Stimulated activated naive CD8-positive, alpha-beta T cell treated with anti-CD3 and anti-CD28 coated beads, Interleukin-15, Interleukin-2, amounts not matched to agents 100 ng/mL and 50 ng/mL, for 24 hours (primary cell): ENCODE data around the gene MOSPD2.
A peak's percentile ranks its signal among the peaks of the same experiment; 100 is the strongest.

ENCODE experiments used
- H3K27ac Mint-ChIP-seq: one replicate; pipeline ENCODE4 v1.8.0; 2021; ENCODE audit warnings: mild to moderate bottlenecking, mixed read lengths
- H3K27me3 Mint-ChIP-seq: one replicate; pipeline ENCODE4 v1.8.0; 2021; ENCODE audit warnings: mixed read lengths
- H3K36me3 Mint-ChIP-seq: one replicate; pipeline ENCODE4 v1.8.0; 2021; ENCODE audit warnings: low read depth, mixed read lengths
- H3K4me1 Mint-ChIP-seq: one replicate; pipeline ENCODE4 v1.8.0; 2021; ENCODE audit warnings: low read depth, mixed read lengths
- H3K4me3 Mint-ChIP-seq: one replicate; pipeline ENCODE4 v1.8.0; 2021; ENCODE audit warnings: mild to moderate bottlenecking, mixed read lengths
- H3K9me3 Mint-ChIP-seq: one replicate; pipeline ENCODE4 v1.8.0; 2021; ENCODE audit warnings: mixed read lengths

MOSPD2 gene

DNA sequence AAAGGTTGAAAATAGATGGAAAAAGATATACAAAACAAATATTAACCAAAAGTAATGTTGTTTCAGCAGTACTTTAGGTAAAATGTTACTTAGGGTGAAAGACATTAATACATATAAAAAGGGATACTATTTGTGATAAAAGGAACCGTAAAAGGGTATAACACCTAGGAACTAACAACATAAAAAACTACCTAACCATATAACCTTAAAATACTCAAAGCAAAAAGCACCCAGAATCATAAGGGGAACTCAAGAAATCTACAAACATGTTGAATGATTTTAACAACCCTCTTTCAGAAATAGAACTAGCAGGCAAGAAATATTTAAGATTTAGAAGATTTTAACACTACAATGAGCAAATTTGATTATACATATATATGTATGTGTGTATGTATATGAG is 11.5 kb downstream of the MOSPD2 start:
- Mint-ChIP-seq H3K27ac (peak overlapping the region; percentile 91), H3K9me3 (no peaks in the 10 kb centered on the region), H3K4me3 (no peak overlapping the region), H3K27me3 (no peaks in the 10 kb centered on the region), H3K4me1 (peaks cover 30% of the 10 kb centered on the region), H3K36me3 (peaks cover 4% of the 10 kb centered on the region)

DNA sequence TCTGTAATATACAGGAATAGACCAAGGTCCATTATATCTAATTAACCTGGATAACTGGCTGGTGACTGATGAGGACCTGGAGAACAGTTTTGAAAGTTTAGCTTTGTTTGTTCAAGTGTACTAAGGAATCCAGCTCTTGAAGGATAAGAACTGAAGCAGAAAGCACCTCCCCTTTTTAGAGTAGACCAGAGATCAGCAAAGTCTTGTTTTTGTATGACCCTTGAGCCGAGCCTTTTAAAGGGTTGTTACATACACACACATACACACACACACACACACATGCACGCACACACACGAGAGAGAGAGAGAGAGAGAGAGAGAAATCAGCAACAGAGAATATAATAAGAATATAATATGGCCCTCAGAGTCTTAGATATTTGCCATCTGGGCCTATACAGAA is 13.0 kb downstream of the MOSPD2 start:
- peaks cover 4% of the 10 kb centered on the region for H3K36me3 Mint-ChIP-seq
- peaks cover 27% of the 10 kb centered on the region for H3K4me1 Mint-ChIP-seq
- H3K9me3 Mint-ChIP-seq = no peaks in the 10 kb centered on the region
- H3K27ac Mint-ChIP-seq = peak overlapping the region; percentile 36
- H3K27me3 Mint-ChIP-seq = no peaks in the 10 kb centered on the region
- H3K4me3 Mint-ChIP-seq = no peak overlapping the region

- H3K4me3 Mint-ChIP-seq = no peak overlapping the region
- no peak overlapping the region for H3K27ac Mint-ChIP-seq
- no peaks in the 10 kb centered on the region for H3K27me3 Mint-ChIP-seq
- H3K9me3 Mint-ChIP-seq = no peaks in the 10 kb centered on the region
- H3K4me1 Mint-ChIP-seq = peaks cover 13% of the 10 kb centered on the region
- H3K36me3 Mint-ChIP-seq = peaks cover 28% of the 10 kb centered on the region
These were observed 23.1 kb downstream of the MOSPD2 start for GRCh38 chrX:14896273-14896672.

- H3K36me3 Mint-ChIP-seq = peaks cover 27% of the 10 kb centered on the region
- H3K4me3 Mint-ChIP-seq = no peak overlapping the region
- H3K27ac Mint-ChIP-seq = no peak overlapping the region
- no peaks in the 10 kb centered on the region for H3K9me3 Mint-ChIP-seq
- H3K4me1 Mint-ChIP-seq = peaks cover 13% of the 10 kb centered on the region
- no peaks in the 10 kb centered on the region for H3K27me3 Mint-ChIP-seq
These were observed 23.8 kb downstream of the MOSPD2 start for GRCh38 chrX:14897042-14897441.

- Mint-ChIP-seq H3K36me3 (peaks cover 37% of the 10 kb centered on the region), H3K27ac (peak overlapping the region; percentile 81), H3K4me1 (peaks cover 13% of the 10 kb centered on the region)
These were observed 26.4 kb downstream of the MOSPD2 start for GRCh38 chrX:14899607-14900006.

GRCh38 chrX:14902537-14902936 is 29.3 kb downstream of the MOSPD2 start:
- no peaks in the 10 kb centered on the region for H3K9me3 Mint-ChIP-seq
- H3K4me1 Mint-ChIP-seq = peaks cover 8% of the 10 kb centered on the region
- H3K27me3 Mint-ChIP-seq = no peaks in the 10 kb centered on the region

More at GRCh38 chrX:14899607-14900006, 26.4 kb downstream of the MOSPD2 start:
- no peaks in the 10 kb centered on the region for H3K9me3 Mint-ChIP-seq
- H3K27me3 Mint-ChIP-seq = no peaks in the 10 kb centered on the region
- H3K4me3 Mint-ChIP-seq = no peak overlapping the region

DNA sequence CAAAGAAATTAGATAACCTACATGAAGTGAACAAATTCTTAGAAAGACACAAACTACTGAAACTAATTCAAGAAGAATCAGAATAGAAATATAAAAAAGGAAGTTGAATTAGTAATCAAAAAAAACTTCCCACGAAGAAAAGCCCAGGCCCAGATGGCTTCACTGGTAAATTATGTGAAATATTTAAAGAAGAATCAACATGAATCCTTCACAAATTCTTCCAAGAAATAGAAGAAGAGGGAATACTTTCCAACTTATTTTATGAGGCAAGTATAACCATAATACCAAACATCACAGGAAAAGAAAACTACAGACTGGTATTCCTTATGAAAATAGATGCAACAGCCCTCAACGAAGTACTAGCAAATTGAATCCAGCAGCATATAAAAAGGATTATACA is 30.7 kb downstream of the MOSPD2 start:
- H3K27ac Mint-ChIP-seq = no peak overlapping the region
- no peak overlapping the region for H3K4me3 Mint-ChIP-seq
- no peaks in the 10 kb centered on the region for H3K27me3 Mint-ChIP-seq
- peaks cover 7% of the 10 kb centered on the region for H3K4me1 Mint-ChIP-seq
- H3K9me3 Mint-ChIP-seq = no peaks in the 10 kb centered on the region
- peaks cover 22% of the 10 kb centered on the region for H3K36me3 Mint-ChIP-seq

More at GRCh38 chrX:14902537-14902936, 29.3 kb downstream of the MOSPD2 start:
- H3K27ac Mint-ChIP-seq = no peak overlapping the region
- no peak overlapping the region for H3K4me3 Mint-ChIP-seq
- peaks cover 22% of the 10 kb centered on the region for H3K36me3 Mint-ChIP-seq

- no peak overlapping the region for H3K27ac Mint-ChIP-seq
- no peak overlapping the region for H3K4me3 Mint-ChIP-seq
- H3K4me1 Mint-ChIP-seq = no peaks in the 10 kb centered on the region
- H3K9me3 Mint-ChIP-seq = no peaks in the 10 kb centered on the region
- no peaks in the 10 kb centered on the region for H3K27me3 Mint-ChIP-seq
- peaks cover 42% of the 10 kb centered on the region for H3K36me3 Mint-ChIP-seq
These were observed 40.0 kb downstream of the MOSPD2 start for GRCh38 chrX:14913241-14913640.

- Mint-ChIP-seq H3K27me3 (no peaks in the 10 kb centered on the region), H3K27ac (no peak overlapping the region), H3K36me3 (peaks cover 36% of the 10 kb centered on the region), H3K4me3 (no peak overlapping the region), H3K4me1 (no peaks in the 10 kb centered on the region), H3K9me3 (no peaks in the 10 kb centered on the region)
These were observed 42.4 kb downstream of the MOSPD2 start for GRCh38 chrX:14915596-14915995.

GRCh38 chrX:14916017-14916674 is 42.9 kb downstream of the MOSPD2 start:
- no peaks in the 10 kb centered on the region for H3K27me3 Mint-ChIP-seq
- no peaks in the 10 kb centered on the region for H3K4me1 Mint-ChIP-seq
- H3K27ac Mint-ChIP-seq = no peak overlapping the region
- no peaks in the 10 kb centered on the region for H3K9me3 Mint-ChIP-seq
- no peak overlapping the region for H3K4me3 Mint-ChIP-seq
- peaks cover 31% of the 10 kb centered on the region for H3K36me3 Mint-ChIP-seq

DNA sequence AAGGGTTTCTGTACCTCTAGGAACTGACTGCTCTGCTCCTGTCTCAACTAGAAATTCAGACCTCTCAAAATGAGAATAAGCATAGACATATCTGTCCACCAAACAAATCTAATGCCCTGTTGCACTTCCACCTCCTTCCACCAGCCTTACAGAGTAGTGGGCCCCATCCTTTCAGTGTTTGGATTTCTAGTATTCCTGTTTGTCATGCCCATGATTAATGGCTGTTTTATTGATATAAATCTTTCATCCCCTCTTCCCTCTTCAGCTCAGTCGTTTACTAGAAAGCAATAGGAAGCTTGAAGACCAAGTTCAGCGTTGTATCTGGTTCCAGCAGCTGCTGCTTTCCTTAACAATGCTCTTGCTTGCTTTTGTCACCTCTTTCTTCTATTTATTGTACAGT is 46.2 kb downstream of the MOSPD2 start:
- Mint-ChIP-seq H3K4me1 (no peaks in the 10 kb centered on the region), H3K27ac (no peak overlapping the region), H3K4me3 (no peak overlapping the region), H3K27me3 (no peaks in the 10 kb centered on the region), H3K36me3 (peaks cover 19% of the 10 kb centered on the region), H3K9me3 (no peaks in the 10 kb centered on the region)

DNA sequence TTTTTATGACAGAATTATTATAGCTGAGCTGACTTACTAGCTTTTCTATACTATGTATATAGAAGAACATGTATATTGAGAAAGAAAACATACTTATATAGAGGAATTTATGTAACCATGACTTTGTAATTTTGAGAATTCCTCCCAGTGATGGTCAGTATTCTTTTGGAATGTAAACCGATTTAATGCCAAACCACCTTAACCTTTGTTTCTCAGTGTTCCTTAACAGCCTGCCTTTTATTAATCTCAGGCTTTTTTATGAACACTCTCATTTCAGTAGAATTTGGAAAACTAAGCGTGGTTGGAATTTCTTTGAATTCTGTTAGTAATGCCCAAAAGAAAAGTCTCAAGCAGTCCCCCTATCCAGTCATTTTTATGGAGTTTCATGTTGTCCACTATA is 47.0 kb downstream of the MOSPD2 start:
- Mint-ChIP-seq H3K4me1 (no peaks in the 10 kb centered on the region), H3K27ac (no peak overlapping the region), H3K27me3 (no peaks in the 10 kb centered on the region), H3K4me3 (no peak overlapping the region), H3K9me3 (no peaks in the 10 kb centered on the region), H3K36me3 (peaks cover 19% of the 10 kb centered on the region)

DNA sequence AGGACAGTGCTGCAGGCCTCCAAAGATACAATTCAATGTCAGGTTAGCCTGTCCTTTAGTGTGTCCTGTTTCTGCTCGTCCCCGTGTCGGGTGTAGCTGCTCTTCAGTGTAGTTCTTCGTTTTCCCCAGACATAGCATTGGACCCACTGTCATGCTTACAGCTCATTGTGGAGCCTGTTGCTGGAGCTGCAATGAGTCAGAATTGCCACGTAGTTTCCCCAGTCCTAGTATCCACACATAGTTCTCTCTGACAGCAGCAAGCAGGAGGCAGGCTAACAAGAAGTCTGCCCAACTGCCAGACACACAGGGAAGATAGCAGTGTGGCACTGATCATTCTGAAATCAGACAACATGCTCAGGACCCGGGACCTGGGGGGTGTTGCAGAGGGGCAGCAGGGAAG is 49.2 kb downstream of the MOSPD2 start:
- Mint-ChIP-seq H3K9me3 (no peaks in the 10 kb centered on the region), H3K36me3 (peaks cover 8% of the 10 kb centered on the region), H3K4me1 (no peaks in the 10 kb centered on the region), H3K27ac (no peak overlapping the region), H3K27me3 (no peaks in the 10 kb centered on the region), H3K4me3 (no peak overlapping the region)

GRCh38 chrX:14923761-14924160 is 50.5 kb downstream of the MOSPD2 start:
- Mint-ChIP-seq H3K36me3 (peaks cover 3% of the 10 kb centered on the region), H3K27ac (no peak overlapping the region), H3K4me3 (no peak overlapping the region), H3K9me3 (no peaks in the 10 kb centered on the region), H3K27me3 (no peaks in the 10 kb centered on the region), H3K4me1 (no peaks in the 10 kb centered on the region)

DNA sequence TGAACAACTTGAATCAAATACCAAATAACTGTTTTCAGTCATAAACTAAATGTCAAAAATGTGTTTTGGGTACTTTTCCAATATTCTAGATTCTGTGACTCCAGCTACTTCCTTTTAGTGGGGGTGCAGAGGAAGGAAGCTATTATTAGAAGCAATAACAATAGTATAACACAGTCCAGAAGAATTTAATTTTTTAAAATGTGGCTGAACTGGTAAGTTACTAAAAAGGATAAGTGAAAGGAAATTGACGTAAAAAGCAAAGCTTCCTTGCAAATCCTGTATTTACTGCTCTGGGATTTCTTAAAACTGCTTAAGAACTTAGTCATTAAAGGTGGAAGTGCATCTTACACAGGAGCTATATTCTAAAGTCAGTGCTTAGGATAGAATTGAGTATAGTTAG is 53.2 kb downstream of the MOSPD2 start:
- Mint-ChIP-seq H3K9me3 (no peaks in the 10 kb centered on the region), H3K4me1 (no peaks in the 10 kb centered on the region), H3K36me3 (no peaks in the 10 kb centered on the region), H3K27me3 (no peaks in the 10 kb centered on the region), H3K4me3 (no peak overlapping the region), H3K27ac (no peak overlapping the region)

- Mint-ChIP-seq H3K9me3 (no peaks in the 10 kb centered on the region), H3K27me3 (no peaks in the 10 kb centered on the region), H3K27ac (no peak overlapping the region), H3K4me3 (no peak overlapping the region), H3K36me3 (no peaks in the 10 kb centered on the region), H3K4me1 (no peaks in the 10 kb centered on the region)
These were observed 54.2 kb downstream of the MOSPD2 start for GRCh38 chrX:14927401-14927800.
